HepG2 (cell line): ENCODE measurements around the gene TRIM66. TPM values are rescaled to one million over a fixed set of nuclear protein-coding genes. Genes with fewer than 3 reads are reported as not detected.

Experiments
- ARID2 ChIP-seq: sonication (generic); formaldehyde crosslinking; IDR thresholded peaks from 2 replicates; pipeline ENCODE4 v1.8.1; 2022; ENCODE audit warnings: mild to moderate bottlenecking, missing genetic modification reagents, borderline replicate concordance
- FOSL2 ChIP-seq: sonication (generic); formaldehyde crosslinking; IDR thresholded peaks from 2 replicates; pipeline ENCODE4 v1.4.0; 2020; ENCODE audit warnings: missing genetic modification reagents
- MAFK ChIP-seq, 2 experiments: IDR thresholded peaks in 1 of 2; conservative IDR thresholded peaks in 1 of 2; 2 replicates each; pipeline ENCODE4 v1.6.1; 2011; ENCODE audit warnings: improper control_type of control experiment in 2 of 2, low read length in 2 of 2
- MEIS2 ChIP-seq: sonication (generic); formaldehyde crosslinking; IDR thresholded peaks from 2 replicates; pipeline ENCODE4 v1.9.0; 2021; ENCODE audit warnings: mild to moderate bottlenecking, missing genetic modification reagents
- NCOA2 ChIP-seq: sonication (generic); formaldehyde crosslinking; IDR thresholded peaks from 2 replicates; pipeline ENCODE4 v1.8.0; 2022; ENCODE audit warnings: inconsistent platforms
- PAF1 ChIP-seq: IDR thresholded peaks from 2 replicates; pipeline ENCODE4 v1.6.1; 2016; ENCODE audit warnings: missing genetic modification reagents, missing compliant biosample characterization
- POGZ ChIP-seq: sonication (generic); formaldehyde crosslinking; IDR thresholded peaks from 2 replicates; pipeline ENCODE4 v1.4.0; 2020; ENCODE audit warnings: mild to moderate bottlenecking, missing genetic modification reagents
- PRPF4 ChIP-seq: fragments of 200-400 bp; formaldehyde crosslinking; IDR thresholded peaks from 2 replicates; pipeline ENCODE4 v1.6.1; 2016; ENCODE audit warnings: low read length, low read depth; ENCODE audit not compliant: poor library complexity, severe bottlenecking
- RBM22 ChIP-seq: fragments of 200-400 bp; formaldehyde crosslinking; optimal IDR thresholded peaks from 2 replicates; pipeline ENCODE3; 2017; ENCODE audit warnings: mild to moderate bottlenecking, low read length, moderate library complexity
- SKI ChIP-seq: fragments of 450-650 bp; IDR thresholded peaks from one replicate; pipeline ENCODE4 v1.6.1; 2018; ENCODE audit warnings: mild to moderate bottlenecking; ENCODE audit not compliant: partially characterized antibody
- SP1 ChIP-seq, 2 experiments: fragments of 450-650 bp in 1 of 2; sonication (generic) in 1 of 2; formaldehyde crosslinking in 1 of 2; IDR thresholded peaks; 2 replicates each; pipeline versions ENCODE4 v1.4.0 to v1.6.1; 2016 to 2020; ENCODE audit warnings: missing genetic modification reagents in 1 of 2
- TAF15 ChIP-seq: fragments of 200-400 bp; formaldehyde crosslinking; IDR thresholded peaks from one replicate; pipeline ENCODE4 v1.6.1; 2018; ENCODE audit warnings: mild to moderate bottlenecking, low read depth, low read length; ENCODE audit not compliant: poor library complexity, severe bottlenecking
- TBX3 ChIP-seq: fragments of 450-650 bp; IDR thresholded peaks from 2 replicates; pipeline ENCODE4 v1.6.1; 2017; ENCODE audit warnings: antibody characterized with exemption, mild to moderate bottlenecking, inconsistent platforms, borderline replicate concordance
- TCF7L2 ChIP-seq: IDR thresholded peaks from 2 replicates; pipeline ENCODE4 v1.6.1; 2011; ENCODE audit warnings: mild to moderate bottlenecking, low read depth, low read length, moderate library complexity
- ZFP82 ChIP-seq: sonication (generic); formaldehyde crosslinking; IDR thresholded peaks from 2 replicates; pipeline ENCODE4 v1.5.1; 2020; ENCODE audit warnings: mild to moderate bottlenecking, missing genetic modification reagents, borderline replicate concordance
- ZNF121 ChIP-seq: sonication (generic); formaldehyde crosslinking; IDR thresholded peaks from 2 replicates; pipeline ENCODE4 v1.5.0; 2020; ENCODE audit warnings: mild to moderate bottlenecking, missing genetic modification reagents
- ZNF274 ChIP-seq: sonication (generic); formaldehyde crosslinking; IDR thresholded peaks from 2 replicates; pipeline ENCODE4 v1.5.1; 2020; ENCODE audit warnings: mild to moderate bottlenecking, missing genetic modification reagents
- ZNF598 ChIP-seq: sonication (generic); formaldehyde crosslinking; IDR thresholded peaks from 2 replicates; pipeline ENCODE4 v1.5.1; 2020; ENCODE audit warnings: mild to moderate bottlenecking, missing genetic modification reagents, borderline replicate concordance
- ZNF607 ChIP-seq: sonication (generic); formaldehyde crosslinking; IDR thresholded peaks from 2 replicates; pipeline ENCODE4 v1.5.1; 2020; ENCODE audit warnings: missing genetic modification reagents, mild to moderate bottlenecking, borderline replicate concordance
- ZNF678 ChIP-seq: sonication (generic); formaldehyde crosslinking; IDR thresholded peaks from 2 replicates; pipeline ENCODE4 v1.4.0; 2020; ENCODE audit warnings: mild to moderate bottlenecking, missing genetic modification reagents
- ZNF747 ChIP-seq: sonication (generic); formaldehyde crosslinking; IDR thresholded peaks from 2 replicates; pipeline ENCODE4 v1.8.1; 2023; ENCODE audit warnings: missing genetic modification reagents, mild to moderate bottlenecking, borderline replicate concordance
- ZSCAN25 ChIP-seq: sonication (generic); formaldehyde crosslinking; IDR thresholded peaks from 2 replicates; pipeline ENCODE4 v1.8.0; 2022; ENCODE audit warnings: mild to moderate bottlenecking, missing genetic modification reagents
- ZSCAN31 ChIP-seq: sonication (generic); formaldehyde crosslinking; IDR thresholded peaks from 2 replicates; pipeline ENCODE4 v1.5.0; 2020; ENCODE audit warnings: low read depth, mild to moderate bottlenecking, missing genetic modification reagents
- polyA plus RNA-seq, 8 experiments: library from polyadenylated mRNA; depleted of rRNA in 3 of 8; stranded (reverse) in 7 of 8; unstranded in 1 of 8; fragments of >200 nt; fragmentation: Illumina TruSeq in 4 of 8; extraction: Trizol in 4 of 8; gene quantifications; 2 replicates each; pipeline versions ENCODE4 v1.2.1 to v1.2.3, GENCODE V29; 2011 to 2016; ENCODE audit warnings: low read depth in 4 of 8, missing spikeins in 1 of 8, mixed read lengths in 1 of 8; ENCODE audit not compliant: insufficient read depth in 1 of 8
- total RNA-seq, 5 experiments: library from RNA; depleted of rRNA; stranded (reverse); fragments of >200 nt; fragmentation: Illumina TruSeq; extraction: Trizol; gene quantifications; 2 replicates each; pipeline ENCODE4 v1.2.3, GENCODE V29; 2016; ENCODE audit warnings: low read depth in 1 of 5
- TF ChIP-seq, protein P1 (sequence below): sonication (generic); formaldehyde crosslinking; IDR thresholded peaks from 2 replicates; pipeline ENCODE4 v1.5.1; 2020; ENCODE audit warnings: missing genetic modification reagents, mild to moderate bottlenecking, borderline replicate concordance
- TF ChIP-seq, protein P2 (sequence below): sonication (generic); formaldehyde crosslinking; IDR thresholded peaks from 2 replicates; pipeline ENCODE4 v1.5.1; 2020; ENCODE audit warnings: mild to moderate bottlenecking, missing genetic modification reagents, moderate library complexity
- TF ChIP-seq, protein P3 (sequence below): sonication (generic); formaldehyde crosslinking; IDR thresholded peaks from 2 replicates; pipeline ENCODE4 v1.8.0; 2023; ENCODE audit warnings: mild to moderate bottlenecking, missing genetic modification reagents

TRIM66 gene
- total and polyA plus RNA-seq, 2 of the 13 experiments (the other 11 are each of a cell fraction or from before 2014, with no cell fraction given) = 4.9 to 6.1 TPM

DNA sequence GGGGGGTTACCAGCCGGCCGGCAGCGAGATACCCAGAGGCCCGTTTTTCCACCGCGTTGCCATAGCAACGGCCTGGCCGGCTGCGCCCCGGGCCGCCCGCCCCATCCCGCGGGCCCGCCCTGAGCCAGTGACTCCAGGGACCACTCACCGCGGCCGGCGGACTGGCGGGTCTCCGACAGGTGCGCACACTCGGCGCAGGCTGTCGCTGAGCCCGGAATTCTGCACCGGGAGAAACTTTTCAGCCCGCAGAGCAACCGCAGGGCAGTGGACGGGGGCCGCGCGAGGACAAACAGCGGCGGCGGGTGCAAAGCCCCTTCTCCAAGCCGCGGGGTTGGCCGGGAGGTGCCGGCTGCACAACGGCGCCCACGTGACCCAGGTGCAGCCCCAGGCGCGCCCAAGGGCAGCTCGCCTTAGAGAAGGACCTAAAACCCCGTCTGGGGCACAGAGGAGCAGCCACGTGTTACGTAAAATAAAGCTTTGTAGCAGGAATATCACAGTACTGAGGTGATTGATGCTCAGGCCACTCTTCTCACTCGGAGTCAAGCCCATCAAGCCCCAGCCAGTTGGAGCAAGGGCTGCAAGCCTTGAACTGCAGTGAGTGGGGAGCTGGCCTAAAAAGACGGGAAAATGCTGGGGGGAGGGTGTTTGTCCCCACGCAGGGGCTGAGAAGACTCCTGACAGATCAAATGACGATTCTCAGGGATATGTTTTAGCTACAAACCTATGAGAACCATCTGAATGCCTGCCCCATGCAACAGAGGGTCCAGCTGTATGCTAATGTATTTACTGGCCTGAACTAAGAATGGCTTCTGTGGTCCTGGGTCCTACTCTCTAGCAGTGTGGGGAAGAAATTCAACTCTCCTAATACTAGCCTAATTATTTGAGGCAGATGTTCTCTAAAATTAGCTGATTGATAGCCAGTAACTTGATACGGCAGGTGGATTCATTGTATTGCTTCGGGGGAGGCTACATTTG is 88.2 kb downstream of the TRIM66 start, which contains the start of gene STK33 (continued):
- TF ChIP-seq ZSCAN25 (CRISPR knock-in tag) (no peak), ZNF274 (no peak), ZNF678 (CRISPR knock-in tag) (no peak), ZFP82 (CRISPR knock-in tag) (no peak), TCF7L2 (no peak), ARID2 (CRISPR knock-in tag) (no peak), TBX3 (0 out of 2 replicates have a peak, but pooled peaks have one; percentile 19), PRPF4 (no peak), SP1 (IDR thresholded peaks at IDR 0.05) (no peak), SP1 (CRISPR knock-in tag; IDR thresholded peaks at IDR 0.05) (no peak), TAF15 (no peak), MEIS2 (CRISPR knock-in tag) (no peak), ZSCAN31 (no peak; the same call in 1 of the 2 replicates), NCOA2 (CRISPR knock-in tag) (no peak), PAF1 (CRISPR knock-in tag) (no peak), FOSL2 (CRISPR knock-in tag) (no peak), MAFK (conservative IDR thresholded peaks at IDR 0.05 in 1 of 2, IDR thresholded peaks at IDR 0.05 in 1 of 2; ENCODE audit: low read length in 2 of 2) (no peak), ZNF607 (CRISPR knock-in tag) (0 out of 2 replicates have a peak, but pooled peaks have one; percentile 24), ZNF598 (CRISPR knock-in tag) (no peak), SKI (peak; percentile 18), ZNF121 (CRISPR knock-in tag) (0 out of 2 replicates have a peak, but pooled peaks have one; percentile 29), POGZ (0 out of 2 replicates have a peak, but pooled peaks have one; percentile 45), ZNF747 (CRISPR knock-in tag) (no peak; the same call in 1 of the 2 replicates), RBM22 (no peak)
- TF ChIP-seq, protein P1, sequence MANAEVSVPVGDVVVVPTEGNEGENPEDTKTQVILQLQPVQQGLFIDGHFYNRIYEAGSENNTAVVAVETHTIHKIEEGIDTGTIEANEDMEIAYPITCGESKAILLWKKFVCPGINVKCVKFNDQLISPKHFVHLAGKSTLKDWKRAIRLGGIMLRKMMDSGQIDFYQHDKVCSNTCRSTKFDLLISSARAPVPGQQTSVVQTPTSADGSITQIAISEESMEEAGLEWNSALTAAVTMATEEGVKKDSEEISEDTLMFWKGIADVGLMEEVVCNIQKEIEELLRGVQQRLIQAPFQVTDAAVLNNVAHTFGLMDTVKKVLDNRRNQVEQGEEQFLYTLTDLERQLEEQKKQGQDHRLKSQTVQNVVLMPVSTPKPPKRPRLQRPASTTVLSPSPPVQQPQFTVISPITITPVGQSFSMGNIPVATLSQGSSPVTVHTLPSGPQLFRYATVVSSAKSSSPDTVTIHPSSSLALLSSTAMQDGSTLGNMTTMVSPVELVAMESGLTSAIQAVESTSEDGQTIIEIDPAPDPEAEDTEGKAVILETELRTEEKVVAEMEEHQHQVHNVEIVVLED (CRISPR knock-in tag) = peak; percentile 54; the same call in 1 of the 2 replicates
- TF ChIP-seq, protein P2, sequence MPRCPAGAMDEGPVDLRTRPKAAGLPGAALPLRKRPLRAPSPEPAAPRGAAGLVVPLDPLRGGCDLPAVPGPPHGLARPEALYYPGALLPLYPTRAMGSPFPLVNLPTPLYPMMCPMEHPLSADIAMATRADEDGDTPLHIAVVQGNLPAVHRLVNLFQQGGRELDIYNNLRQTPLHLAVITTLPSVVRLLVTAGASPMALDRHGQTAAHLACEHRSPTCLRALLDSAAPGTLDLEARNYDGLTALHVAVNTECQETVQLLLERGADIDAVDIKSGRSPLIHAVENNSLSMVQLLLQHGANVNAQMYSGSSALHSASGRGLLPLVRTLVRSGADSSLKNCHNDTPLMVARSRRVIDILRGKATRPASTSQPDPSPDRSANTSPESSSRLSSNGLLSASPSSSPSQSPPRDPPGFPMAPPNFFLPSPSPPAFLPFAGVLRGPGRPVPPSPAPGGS (CRISPR knock-in tag) = 0 out of 2 replicates have a peak, but pooled peaks have one; percentile 24
- TF ChIP-seq, protein P3, sequence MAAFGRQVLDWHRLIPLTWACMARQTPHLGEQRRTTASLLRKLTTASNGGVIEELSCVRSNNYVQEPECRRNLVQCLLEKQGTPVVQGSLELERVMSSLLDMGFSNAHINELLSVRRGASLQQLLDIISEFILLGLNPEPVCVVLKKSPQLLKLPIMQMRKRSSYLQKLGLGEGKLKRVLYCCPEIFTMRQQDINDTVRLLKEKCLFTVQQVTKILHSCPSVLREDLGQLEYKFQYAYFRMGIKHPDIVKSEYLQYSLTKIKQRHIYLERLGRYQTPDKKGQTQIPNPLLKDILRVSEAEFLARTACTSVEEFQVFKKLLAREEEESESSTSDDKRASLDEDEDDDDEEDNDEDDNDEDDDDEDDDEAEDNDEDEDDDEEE (CRISPR knock-in tag) = no peak
